GM23338 (cell line): ENCODE measurements around the gene MAP4K4. TPM values are rescaled to one million over a fixed set of nuclear protein-coding genes. Genes with fewer than 3 reads are reported as not detected.

Source experiments
- ATAC-seq: fragments of 200-7000 bp; cut with Tn5 transposase; 3 replicates; pipeline ENCODE4 v1.9.1; 2020
- DNase-seq: peaks from one replicate; pipeline ENCODE4 v3.0.0-alpha.2; 2015; ENCODE audit warnings: low spot score
- H2AFZ ChIP-seq: fragments of 200-600 bp; sonication (generic); 2 replicates; pipeline ENCODE4 v1.8.0; 2016; ENCODE audit warnings: antibody characterized with exemption, mild to moderate bottlenecking, moderate library complexity
- H3F3A ChIP-seq: fragments of 200-600 bp; sonication (generic); replicated peaks from 2 replicates; pipeline ENCODE4 v1.8.0; 2017; ENCODE audit warnings: antibody characterized with exemption, mixed run types, low read depth
- H3K27ac ChIP-seq: fragments of 200-600 bp; sonication (generic); 2 replicates; pipeline ENCODE4 v1.6.1; 2016; ENCODE audit warnings: low read depth
- H3K27me3 ChIP-seq: fragments of 200-600 bp; sonication (generic); 2 replicates; pipeline ENCODE4 v1.8.0; 2016; ENCODE audit warnings: mild to moderate bottlenecking, mixed run types, moderate library complexity; ENCODE audit not compliant: insufficient read depth
- H3K36me3 ChIP-seq: fragments of 200-600 bp; sonication (generic); 2 replicates; pipeline ENCODE4 v1.8.0; 2016; ENCODE audit warnings: mild to moderate bottlenecking; ENCODE audit not compliant: insufficient read depth
- H3K4me1 ChIP-seq: fragments of 200-600 bp; sonication (generic); 2 replicates; pipeline ENCODE4 v1.8.0; 2016; ENCODE audit warnings: mild to moderate bottlenecking, moderate library complexity; ENCODE audit not compliant: insufficient read depth
- H3K4me2 ChIP-seq: fragments of 200-600 bp; sonication (generic); 2 replicates; pipeline ENCODE4 v1.7.1; 2017; ENCODE audit warnings: mixed run types
- H3K4me3 ChIP-seq: fragments of 200-600 bp; sonication (generic); 2 replicates; pipeline ENCODE4 v1.6.1; 2016; ENCODE audit warnings: mixed run types
- H3K79me2 ChIP-seq: fragments of 200-600 bp; sonication (generic); replicated peaks from 2 replicates; pipeline ENCODE4 v1.8.0; 2017; ENCODE audit warnings: mild to moderate bottlenecking; ENCODE audit not compliant: insufficient read depth
- H3K9me2 ChIP-seq: fragments of 200-600 bp; sonication (generic); 2 replicates; pipeline ENCODE4 v1.8.0; 2017; ENCODE audit not compliant: insufficient read depth
- H4K20me1 ChIP-seq: fragments of 200-600 bp; sonication (generic); replicated peaks from 2 replicates; pipeline ENCODE4 v1.8.0; 2017; ENCODE audit warnings: mild to moderate bottlenecking; ENCODE audit not compliant: insufficient read depth
- H3K27ac Mint-ChIP-seq: 2 replicates; pipeline ENCODE4 v1.8.0; 2020; ENCODE audit warnings: inconsistent platforms, mild to moderate bottlenecking, moderate library complexity, mixed read lengths
- H3K27me3 Mint-ChIP-seq: 3 replicates; pipeline ENCODE4 v1.8.0; 2022; ENCODE audit warnings: low read depth, mild to moderate bottlenecking, moderate library complexity, mixed read lengths, inconsistent platforms; ENCODE audit not compliant: insufficient read depth, poor library complexity
- H3K36me3 Mint-ChIP-seq: 3 replicates; pipeline ENCODE4 v1.8.0; 2021; ENCODE audit warnings: low read depth, mild to moderate bottlenecking, inconsistent platforms, moderate library complexity, mixed read lengths
- H3K4me1 Mint-ChIP-seq: 3 replicates; pipeline ENCODE4 v1.8.0; 2020; ENCODE audit warnings: mild to moderate bottlenecking, inconsistent platforms, mixed read lengths
- H3K4me3 Mint-ChIP-seq: 3 replicates; pipeline ENCODE4 v1.8.0; 2021; ENCODE audit warnings: moderate library complexity, mild to moderate bottlenecking, inconsistent platforms, mixed read lengths
- H3K9me3 Mint-ChIP-seq: 3 replicates; pipeline ENCODE4 v1.8.0; 2020; ENCODE audit warnings: moderate library complexity, mild to moderate bottlenecking, inconsistent platforms, mixed read lengths
- CREB1 ChIP-seq: fragments of 250-450 bp; sonication (Bioruptor Pico); IDR thresholded peaks from 2 replicates; pipeline ENCODE4 v1.5.0; 2020; ENCODE audit warnings: low read depth, mild to moderate bottlenecking, moderate library complexity
- EZH2 ChIP-seq: fragments of 200-600 bp; sonication (generic); IDR thresholded peaks from one replicate; pipeline ENCODE4 v1.8.0; 2017; ENCODE audit warnings: antibody characterized with exemption, mild to moderate bottlenecking, low read depth; ENCODE audit not compliant: unreplicated experiment
- EZH2phosphoT487 ChIP-seq: fragments of 200-600 bp; sonication (generic); IDR thresholded peaks from one replicate; pipeline ENCODE4 v1.8.1; 2018; ENCODE audit warnings: antibody characterized with exemption; ENCODE audit not compliant: unreplicated experiment
- JUNB ChIP-seq: IDR thresholded peaks from one replicate; pipeline ENCODE4 v1.6.1; 2016; ENCODE audit warnings: antibody characterized with exemption; ENCODE audit not compliant: unreplicated experiment
- NANOG ChIP-seq: IDR thresholded peaks from 2 replicates; pipeline ENCODE4 v1.6.1; 2016; ENCODE audit warnings: antibody characterized with exemption, borderline replicate concordance
- STAT1 ChIP-seq: IDR thresholded peaks from one replicate; pipeline ENCODE4 v1.6.1; 2016; ENCODE audit warnings: antibody characterized with exemption; ENCODE audit not compliant: unreplicated experiment
- ZNF114 ChIP-seq: fragments of 250-450 bp; sonication (Bioruptor Pico); IDR thresholded peaks from 2 replicates; pipeline ENCODE4 v1.5.0; 2020; ENCODE audit warnings: mild to moderate bottlenecking, moderate library complexity
- polyA plus RNA-seq: library from polyadenylated mRNA; unstranded; fragments of >200 nt; fragmentation: Nextera tagmentation; extraction: Ambion mirVana; gene quantifications from 2 replicates; pipeline ENCODE4 v1.2.1, GENCODE V29; 2016
- total RNA-seq: library from RNA; depleted of rRNA; stranded (reverse); fragments of >200 nt; shearing (Covaris generic); gene quantifications from 2 replicates; pipeline ENCODE4 v1.2.3, GENCODE V29; 2014
- TF ChIP-seq, protein P1 (sequence below), 2 experiments: fragments of 200-600 bp in 1 of 2; sonication (generic) in 1 of 2; conservative IDR thresholded peaks; 2 replicates each; pipeline versions ENCODE4 v1.5.1 to v1.6.1; 2016 to 2017; ENCODE audit warnings: antibody characterized with exemption in 2 of 2, low read depth in 2 of 2, mild to moderate bottlenecking in 2 of 2, moderate library complexity in 1 of 2
- TF ChIP-seq, protein P2 (sequence below): fragments of 250-450 bp; sonication (Bioruptor Pico); IDR thresholded peaks from 2 replicates; pipeline ENCODE4 v1.5.0; 2020; ENCODE audit warnings: mild to moderate bottlenecking, moderate library complexity

Gene MAP4K4
- total and polyA plus RNA-seq, 2 experiments from 2014 or later, result 34.6 to 99.2 TPM

- Mint-ChIP-seq H3K36me3 (peaks cover 2% of the 10 kb centered on the region; the same call in 1 of the 3 replicates), H3K4me1 (peaks cover 38% of the 10 kb centered on the region), H3K4me3 (no peak overlapping the region), H3K9me3 (no peaks in the 10 kb centered on the region), H3K27me3 (peaks cover 2% of the 10 kb centered on the region), H3K27ac (no peak overlapping the region)
- Histone ChIP-seq H3K4me3 (no peak overlapping the region), H3K4me2 (no peak overlapping the region), H3K27ac (no peak overlapping the region), H4K20me1 (peaks cover 64% of the 10 kb centered on the region), H3F3A (no peaks in the 10 kb centered on the region), H3K27me3 (no peaks in the 10 kb centered on the region), H3K79me2 (peaks cover 100% of the 10 kb centered on the region), H3K4me1 (peaks cover 17% of the 10 kb centered on the region), H2AFZ (no peak overlapping the region), H3K9me2 (no peaks in the 10 kb centered on the region), H3K36me3 (no peaks in the 10 kb centered on the region)
- TF ChIP-seq, protein P1, sequence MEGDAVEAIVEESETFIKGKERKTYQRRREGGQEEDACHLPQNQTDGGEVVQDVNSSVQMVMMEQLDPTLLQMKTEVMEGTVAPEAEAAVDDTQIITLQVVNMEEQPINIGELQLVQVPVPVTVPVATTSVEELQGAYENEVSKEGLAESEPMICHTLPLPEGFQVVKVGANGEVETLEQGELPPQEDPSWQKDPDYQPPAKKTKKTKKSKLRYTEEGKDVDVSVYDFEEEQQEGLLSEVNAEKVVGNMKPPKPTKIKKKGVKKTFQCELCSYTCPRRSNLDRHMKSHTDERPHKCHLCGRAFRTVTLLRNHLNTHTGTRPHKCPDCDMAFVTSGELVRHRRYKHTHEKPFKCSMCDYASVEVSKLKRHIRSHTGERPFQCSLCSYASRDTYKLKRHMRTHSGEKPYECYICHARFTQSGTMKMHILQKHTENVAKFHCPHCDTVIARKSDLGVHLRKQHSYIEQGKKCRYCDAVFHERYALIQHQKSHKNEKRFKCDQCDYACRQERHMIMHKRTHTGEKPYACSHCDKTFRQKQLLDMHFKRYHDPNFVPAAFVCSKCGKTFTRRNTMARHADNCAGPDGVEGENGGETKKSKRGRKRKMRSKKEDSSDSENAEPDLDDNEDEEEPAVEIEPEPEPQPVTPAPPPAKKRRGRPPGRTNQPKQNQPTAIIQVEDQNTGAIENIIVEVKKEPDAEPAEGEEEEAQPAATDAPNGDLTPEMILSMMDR (conservative IDR thresholded peaks at IDR 0.05; ENCODE audit: low read depth in 2 of 2), result peak; percentile 56 to 78
- no peak for TF ChIP-seq EZH2phosphoT487
- ATAC-seq (peak; percentile 57), DNase-seq (peak; percentile 79)
These were observed 28.1 kb downstream of the MAP4K4 start for GRCh38 chr2:101725515-101726192.

GRCh38 chr2:101728865-101729264 is 31.4 kb downstream of the MAP4K4 start:
- H3K9me3 Mint-ChIP-seq, result no peaks in the 10 kb centered on the region
- H3F3A ChIP-seq, result no peaks in the 10 kb centered on the region
- H3K4me3 Mint-ChIP-seq, result no peak overlapping the region
- peaks cover 35% of the 10 kb centered on the region for H3K4me1 Mint-ChIP-seq
- ATAC-seq, result no peak
- no peaks in the 10 kb centered on the region for H3K9me2 ChIP-seq
- H3K4me3 ChIP-seq, result no peak overlapping the region
- no peak for DNase-seq
- no peak overlapping the region for H3K27ac ChIP-seq
- H2AFZ ChIP-seq, result no peak overlapping the region
- peaks cover 1% of the 10 kb centered on the region for H3K27me3 Mint-ChIP-seq
- H3K36me3 ChIP-seq, result no peaks in the 10 kb centered on the region
- no peaks in the 10 kb centered on the region for H3K27me3 ChIP-seq
- no peak overlapping the region for H3K4me2 ChIP-seq
- H3K27ac Mint-ChIP-seq, result no peak overlapping the region
- peaks cover 58% of the 10 kb centered on the region for H4K20me1 ChIP-seq
- H3K79me2 ChIP-seq, result peaks cover 100% of the 10 kb centered on the region
- peaks cover 24% of the 10 kb centered on the region for H3K4me1 ChIP-seq
- H3K36me3 Mint-ChIP-seq, result no peaks in the 10 kb centered on the region; the same call in 2 of the 3 replicates
- TF ChIP-seq CREB1 (no peak), ZNF114 (no peak), EZH2 (no peak), JUNB (no peak), STAT1 (no peak), NANOG (no peak)
- TF ChIP-seq, protein P1 (conservative IDR thresholded peaks at IDR 0.05; ENCODE audit: low read depth in 2 of 2), result no peak
- TF ChIP-seq, protein P2, sequence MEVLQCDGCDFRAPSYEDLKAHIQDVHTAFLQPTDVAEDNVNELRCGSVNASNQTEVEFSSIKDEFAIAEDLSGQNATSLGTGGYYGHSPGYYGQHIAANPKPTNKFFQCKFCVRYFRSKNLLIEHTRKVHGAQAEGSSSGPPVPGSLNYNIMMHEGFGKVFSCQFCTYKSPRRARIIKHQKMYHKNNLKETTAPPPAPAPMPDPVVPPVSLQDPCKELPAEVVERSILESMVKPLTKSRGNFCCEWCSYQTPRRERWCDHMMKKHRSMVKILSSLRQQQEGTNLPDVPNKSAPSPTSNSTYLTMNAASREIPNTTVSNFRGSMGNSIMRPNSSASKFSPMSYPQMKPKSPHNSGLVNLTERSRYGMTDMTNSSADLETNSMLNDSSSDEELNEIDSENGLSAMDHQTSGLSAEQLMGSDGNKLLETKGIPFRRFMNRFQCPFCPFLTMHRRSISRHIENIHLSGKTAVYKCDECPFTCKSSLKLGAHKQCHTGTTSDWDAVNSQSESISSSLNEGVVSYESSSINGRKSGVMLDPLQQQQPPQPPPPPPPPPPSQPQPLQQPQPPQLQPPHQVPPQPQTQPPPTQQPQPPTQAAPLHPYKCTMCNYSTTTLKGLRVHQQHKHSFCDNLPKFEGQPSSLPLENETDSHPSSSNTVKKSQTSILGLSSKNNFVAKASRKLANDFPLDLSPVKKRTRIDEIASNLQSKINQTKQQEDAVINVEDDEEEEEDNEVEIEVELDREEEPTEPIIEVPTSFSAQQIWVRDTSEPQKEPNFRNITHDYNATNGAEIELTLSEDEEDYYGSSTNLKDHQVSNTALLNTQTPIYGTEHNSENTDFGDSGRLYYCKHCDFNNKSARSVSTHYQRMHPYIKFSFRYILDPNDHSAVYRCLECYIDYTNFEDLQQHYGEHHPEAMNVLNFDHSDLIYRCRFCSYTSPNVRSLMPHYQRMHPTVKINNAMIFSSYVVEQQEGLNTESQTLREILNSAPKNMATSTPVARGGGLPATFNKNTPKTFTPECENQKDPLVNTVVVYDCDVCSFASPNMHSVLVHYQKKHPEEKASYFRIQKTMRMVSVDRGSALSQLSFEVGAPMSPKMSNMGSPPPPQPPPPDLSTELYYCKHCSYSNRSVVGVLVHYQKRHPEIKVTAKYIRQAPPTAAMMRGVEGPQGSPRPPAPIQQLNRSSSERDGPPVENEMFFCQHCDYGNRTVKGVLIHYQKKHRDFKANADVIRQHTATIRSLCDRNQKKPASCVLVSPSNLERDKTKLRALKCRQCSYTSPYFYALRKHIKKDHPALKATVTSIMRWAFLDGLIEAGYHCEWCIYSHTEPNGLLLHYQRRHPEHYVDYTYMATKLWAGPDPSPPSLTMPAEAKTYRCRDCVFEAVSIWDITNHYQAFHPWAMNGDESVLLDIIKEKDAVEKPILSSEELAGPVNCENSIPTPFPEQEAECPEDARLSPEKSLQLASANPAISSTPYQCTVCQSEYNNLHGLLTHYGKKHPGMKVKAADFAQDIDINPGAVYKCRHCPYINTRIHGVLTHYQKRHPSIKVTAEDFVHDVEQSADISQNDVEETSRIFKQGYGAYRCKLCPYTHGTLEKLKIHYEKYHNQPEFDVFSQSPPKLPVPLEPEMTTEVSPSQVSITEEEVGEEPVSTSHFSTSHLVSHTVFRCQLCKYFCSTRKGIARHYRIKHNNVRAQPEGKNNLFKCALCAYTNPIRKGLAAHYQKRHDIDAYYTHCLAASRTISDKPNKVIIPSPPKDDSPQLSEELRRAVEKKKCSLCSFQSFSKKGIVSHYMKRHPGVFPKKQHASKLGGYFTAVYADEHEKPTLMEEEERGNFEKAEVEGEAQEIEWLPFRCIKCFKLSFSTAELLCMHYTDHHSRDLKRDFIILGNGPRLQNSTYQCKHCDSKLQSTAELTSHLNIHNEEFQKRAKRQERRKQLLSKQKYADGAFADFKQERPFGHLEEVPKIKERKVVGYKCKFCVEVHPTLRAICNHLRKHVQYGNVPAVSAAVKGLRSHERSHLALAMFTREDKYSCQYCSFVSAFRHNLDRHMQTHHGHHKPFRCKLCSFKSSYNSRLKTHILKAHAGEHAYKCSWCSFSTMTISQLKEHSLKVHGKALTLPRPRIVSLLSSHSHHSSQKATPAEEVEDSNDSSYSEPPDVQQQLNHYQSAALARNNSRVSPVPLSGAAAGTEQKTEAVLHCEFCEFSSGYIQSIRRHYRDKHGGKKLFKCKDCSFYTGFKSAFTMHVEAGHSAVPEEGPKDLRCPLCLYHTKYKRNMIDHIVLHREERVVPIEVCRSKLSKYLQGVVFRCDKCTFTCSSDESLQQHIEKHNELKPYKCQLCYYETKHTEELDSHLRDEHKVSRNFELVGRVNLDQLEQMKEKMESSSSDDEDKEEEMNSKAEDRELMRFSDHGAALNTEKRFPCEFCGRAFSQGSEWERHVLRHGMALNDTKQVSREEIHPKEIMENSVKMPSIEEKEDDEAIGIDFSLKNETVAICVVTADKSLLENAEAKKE (CRISPR knock-in tag), result no peak
